ENCODE results near the gene ORC2.

- TF ChIP-seq CTCF (IDR thresholded peaks at IDR 0.05) (no peak), POLR2A (IDR thresholded peaks at IDR 0.05) (no peak)
These were observed 86.0 kb downstream of the ORC2 start for GRCh38 chr2:200877443-200877842.

Data from right lobe of liver (tissue), 4 donors.